Measurements from ENCODE around the gene PLCB4.

Gene PLCB4

GRCh38 chr20:9276966-9277468 lies 208.1 kb downstream of the PLCB4 start:
- no peak for TF ChIP-seq CTCF (conservative IDR thresholded peaks at IDR 0.05; ENCODE audit: low read depth, low read length)
- no peak for DNase-seq (ENCODE audit: low read depth)

DNA sequence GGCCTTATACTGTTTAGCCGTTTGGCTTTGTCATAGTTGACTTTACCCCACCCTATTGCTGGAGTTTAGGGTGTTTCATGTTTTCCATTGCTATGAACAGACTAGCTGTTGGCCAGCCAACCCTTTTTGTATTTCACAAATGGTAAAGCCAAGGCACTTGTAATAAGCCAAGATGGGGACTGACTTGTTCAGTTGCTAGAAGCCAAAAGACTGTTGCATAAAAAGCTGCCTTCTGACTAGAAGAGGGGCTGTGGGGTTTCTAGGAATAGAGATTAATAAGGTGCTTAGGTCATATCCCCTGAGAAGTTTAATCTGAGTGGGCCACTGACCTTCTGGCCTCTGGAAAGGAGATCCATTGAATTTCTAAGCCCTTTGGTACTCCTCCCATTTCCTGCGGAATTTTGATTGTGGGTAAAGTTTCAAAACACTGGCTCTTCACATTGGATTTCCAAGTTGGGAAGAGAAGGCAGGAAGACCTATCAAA lies 211.1 kb downstream of the PLCB4 start:
- no peak overlapping the region for H3K4me3 ChIP-seq (ENCODE audit: low read depth, low read length)
- DNase-seq (ENCODE audit: low read depth): no peak
- TF ChIP-seq CTCF (conservative IDR thresholded peaks at IDR 0.05; ENCODE audit: low read depth, low read length): no peak

More at GRCh38 chr20:9276966-9277468, 208.1 kb downstream of the PLCB4 start:
- H3K4me3 ChIP-seq (ENCODE audit: low read depth, low read length): no peak overlapping the region

GRCh38 chr20:9280666-9281065 lies 211.8 kb downstream of the PLCB4 start:
- no peak for DNase-seq (ENCODE audit: low read depth)
- H3K4me3 ChIP-seq (ENCODE audit: low read depth, low read length): no peak overlapping the region
- no peak for TF ChIP-seq CTCF (conservative IDR thresholded peaks at IDR 0.05; ENCODE audit: low read depth, low read length)

- no peak for TF ChIP-seq CTCF (conservative IDR thresholded peaks at IDR 0.05; ENCODE audit: low read depth, low read length)
- DNase-seq (ENCODE audit: low read depth): no peak
- no peak overlapping the region for H3K4me3 ChIP-seq (ENCODE audit: low read depth, low read length)
Measured at GRCh38 chr20:9281803-9282202, 212.9 kb downstream of the PLCB4 start.

DNA sequence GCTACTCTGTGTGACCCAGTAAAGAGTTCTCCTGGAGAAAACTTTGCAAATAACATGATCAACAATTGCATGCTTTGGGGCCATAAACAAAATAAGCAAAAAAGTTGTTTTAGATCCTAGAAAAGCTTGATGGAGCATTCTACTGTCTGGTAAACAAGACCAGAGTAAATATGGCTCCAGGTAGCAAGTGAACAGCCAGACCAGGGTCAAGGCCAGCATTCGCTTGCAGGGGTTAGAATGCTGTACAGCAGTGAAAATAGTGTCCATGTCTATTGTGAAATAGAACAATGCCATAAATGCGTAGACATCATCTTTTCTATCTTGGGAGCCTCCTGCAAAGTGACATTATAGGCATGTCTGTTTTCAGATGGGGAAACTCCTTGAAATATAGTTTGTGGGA lies 216.7 kb downstream of the PLCB4 start:
- TF ChIP-seq CTCF (conservative IDR thresholded peaks at IDR 0.05; ENCODE audit: low read depth, low read length): no peak
- DNase-seq (ENCODE audit: low read depth): no peak
- no peak overlapping the region for H3K4me3 ChIP-seq (ENCODE audit: low read depth, low read length)

GRCh38 chr20:9286501-9287461 lies 217.9 kb downstream of the PLCB4 start:
- no peak for TF ChIP-seq CTCF (conservative IDR thresholded peaks at IDR 0.05; ENCODE audit: low read depth, low read length)
- no peak overlapping the region for H3K4me3 ChIP-seq (ENCODE audit: low read depth, low read length)
- no peak for DNase-seq (ENCODE audit: low read depth)

All from choroid plexus epithelial cell (primary cell).